Stomach (tissue), 9 donors: ENCODE measurements around the gene ENAH. TPM values are rescaled to one million over a fixed set of nuclear protein-coding genes. Genes with fewer than 3 reads are reported as not detected.

Experiments used
- DNase-seq, 2 donors: peaks; one replicate each; pipeline versions ENCODE4 v3.0.0 to v3.0.0-alpha.2; 2013 to 2019
- H3K27ac ChIP-seq, 5 donors: fragments of 200-600 bp in 4 of 5; sonication (generic) in 4 of 5; one replicate each; pipeline ENCODE4 v1.5.1; 2013 to 2019; ENCODE audit warnings: mild to moderate bottlenecking in 1 of 5, moderate library complexity in 1 of 5
- H3K27me3 ChIP-seq, 3 donors: fragments of 200-600 bp; sonication (generic); one replicate each; pipeline ENCODE4 v1.5.1; 2017 to 2019; ENCODE audit warnings: mixed run types in 1 of 3
- H3K36me3 ChIP-seq, 4 donors: fragments of 200-600 bp; sonication (generic); 1 replicate in 3 of 4; 2 replicates in 1 of 4; pipeline ENCODE4 v1.5.1; 2016 to 2019
- H3K4me1 ChIP-seq, 4 donors: fragments of 200-600 bp; sonication (generic); one replicate each; pipeline ENCODE4 v1.5.1; 2016 to 2019
- H3K4me3 ChIP-seq, 4 donors: fragments of 200-600 bp; sonication (generic) in 3 of 4; one replicate each; pipeline ENCODE4 v1.5.1; 2016 to 2019; ENCODE audit warnings: mild to moderate bottlenecking in 1 of 4
- H3K9me3 ChIP-seq, 4 donors: fragments of 200-600 bp; sonication (generic); one replicate each; pipeline ENCODE4 v1.5.1; 2016 to 2019
- EP300 ChIP-seq: sonication (generic); formaldehyde crosslinking; IDR thresholded peaks from one replicate; pipeline ENCODE4 v1.6.1; 2017; ENCODE audit warnings: antibody characterized with exemption
- POLR2A ChIP-seq, 4 donors: fragments of 450-650 bp; IDR thresholded peaks; one replicate each; pipeline ENCODE4 v1.6.1; 2016; ENCODE audit warnings: antibody characterized with exemption in 4 of 4, control low read depth in 2 of 4, mild to moderate bottlenecking in 1 of 4, moderate library complexity in 1 of 4
- POLR2AphosphoS5 ChIP-seq, 3 donors: sonication (generic); formaldehyde crosslinking; IDR thresholded peaks; one replicate each; pipeline ENCODE4 v1.6.1; 2016; ENCODE audit warnings: antibody characterized with exemption in 3 of 3
- WGBS, 5 donors: extraction: QIAGEN DNeasy Blood & Tissue Kit in 3 of 5; methylation state at CpG; one replicate each; pipeline versions ENCODE4 v1.1.5 to v1.1.7; 2013 to 2018; 5-methylcytosine and 5-hydroxymethylcytosine counted together
- intact Hi-C: fragments of 100-400 bp; cut with DNase I; formaldehyde crosslinking; loops from one replicate; pipeline ENCODE4 v1.15.1; 2023; ENCODE audit warnings: low total_unique reads
- polyA plus RNA-seq, 3 donors: library from polyadenylated mRNA; stranded (reverse); fragments of 200-250 nt; gene quantifications; one replicate each; pipeline ENCODE4 v1.2.3, GENCODE V29; 2013
- total RNA-seq, 5 donors: library from RNA; depleted of rRNA; stranded (reverse); fragments of >200 nt; gene quantifications; one replicate each; pipeline versions ENCODE4 v1.1.0 to v1.2.3, GENCODE V29; 2014 to 2016
- TF ChIP-seq, protein P1 (sequence below), 7 experiments: fragments of 450-650 bp in 4 of 7; fragments of 200-600 bp in 3 of 7; sonication (generic) in 3 of 7; IDR thresholded peaks; one replicate each; pipeline ENCODE4 v1.5.1; 2016 to 2019; ENCODE audit warnings: antibody characterized with exemption in 7 of 7, control low read depth in 2 of 7, mild to moderate bottlenecking in 1 of 7
- donor health status: healthy with polysubstance abuse.
- donor health status: Bipolar disorder and iron deficiency.
- donor health status: healthy.

ENAH gene
- total and polyA plus RNA-seq, 8 donors: 8.5 to 186 (median 110) TPM

DNA sequence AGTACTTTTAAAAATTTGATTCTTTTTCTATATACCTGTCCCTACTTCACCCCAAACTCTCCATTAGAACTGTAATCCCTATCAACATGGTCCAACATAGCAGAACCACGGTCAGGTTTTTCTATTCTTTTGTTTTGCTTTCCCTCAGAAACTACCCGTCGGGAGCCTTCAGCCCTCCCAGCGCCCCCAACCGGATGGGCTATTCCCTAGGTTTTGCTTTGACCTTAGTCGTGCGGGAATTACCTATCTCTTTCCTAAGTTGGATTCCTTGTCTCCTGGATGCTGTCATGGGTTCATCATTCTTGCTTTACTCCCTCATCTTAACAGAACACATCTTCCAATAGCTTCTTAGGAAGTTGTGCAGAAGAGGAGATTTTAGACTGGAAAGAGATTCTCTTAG, 127.5 kb downstream of the ENAH start:
- Histone ChIP-seq H3K4me3 (no peak overlapping the region), H3K27me3 (no peaks in the 10 kb centered on the region), H3K27ac (no peak overlapping the region), H3K9me3 (no peaks in the 10 kb centered on the region), H3K4me1 (peaks cover 0 to 37% (median 24%) of the 10 kb centered on the region in 4 donors), H3K36me3 (peaks cover 0 to 9% (median 4%) of the 10 kb centered on the region in 4 donors)
- intact Hi-C loops: no loop called here
- TF ChIP-seq, protein P1, sequence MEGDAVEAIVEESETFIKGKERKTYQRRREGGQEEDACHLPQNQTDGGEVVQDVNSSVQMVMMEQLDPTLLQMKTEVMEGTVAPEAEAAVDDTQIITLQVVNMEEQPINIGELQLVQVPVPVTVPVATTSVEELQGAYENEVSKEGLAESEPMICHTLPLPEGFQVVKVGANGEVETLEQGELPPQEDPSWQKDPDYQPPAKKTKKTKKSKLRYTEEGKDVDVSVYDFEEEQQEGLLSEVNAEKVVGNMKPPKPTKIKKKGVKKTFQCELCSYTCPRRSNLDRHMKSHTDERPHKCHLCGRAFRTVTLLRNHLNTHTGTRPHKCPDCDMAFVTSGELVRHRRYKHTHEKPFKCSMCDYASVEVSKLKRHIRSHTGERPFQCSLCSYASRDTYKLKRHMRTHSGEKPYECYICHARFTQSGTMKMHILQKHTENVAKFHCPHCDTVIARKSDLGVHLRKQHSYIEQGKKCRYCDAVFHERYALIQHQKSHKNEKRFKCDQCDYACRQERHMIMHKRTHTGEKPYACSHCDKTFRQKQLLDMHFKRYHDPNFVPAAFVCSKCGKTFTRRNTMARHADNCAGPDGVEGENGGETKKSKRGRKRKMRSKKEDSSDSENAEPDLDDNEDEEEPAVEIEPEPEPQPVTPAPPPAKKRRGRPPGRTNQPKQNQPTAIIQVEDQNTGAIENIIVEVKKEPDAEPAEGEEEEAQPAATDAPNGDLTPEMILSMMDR (IDR thresholded peaks at IDR 0.05): no peak
- TF ChIP-seq EP300 (no peak), POLR2AphosphoS5 (IDR thresholded peaks at IDR 0.05) (no peak), POLR2A (IDR thresholded peaks at IDR 0.05) (no peak)
- DNase-seq: no peak
- 93 to 98% (median 98%) methylated on average over 7 of the region's 7 CpGs for WGBS, 5 donors

DNA sequence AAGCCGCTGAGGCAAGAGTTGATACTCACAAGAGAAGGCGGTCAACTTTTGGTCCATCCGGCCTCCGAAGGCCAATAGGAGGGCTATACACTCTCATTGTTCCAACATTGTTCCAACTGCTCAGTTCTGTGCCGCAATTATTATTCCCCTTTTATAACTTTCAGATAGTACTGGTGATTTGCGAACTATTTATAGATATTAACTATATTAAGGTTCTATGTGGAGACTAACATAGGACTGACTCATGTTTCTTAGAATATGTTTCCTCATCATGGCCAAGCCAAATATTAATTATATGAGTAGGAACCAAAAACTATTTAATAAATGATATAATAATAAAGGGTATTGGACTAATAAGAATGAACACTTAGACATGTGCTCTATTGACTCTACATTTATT, 128.4 kb downstream of the ENAH start:
- Histone ChIP-seq H3K4me1 (peaks cover 0 to 37% (median 24%) of the 10 kb centered on the region in 4 donors), H3K27me3 (no peaks in the 10 kb centered on the region), H3K9me3 (no peaks in the 10 kb centered on the region), H3K27ac (no peak overlapping the region), H3K4me3 (no peak overlapping the region), H3K36me3 (peaks cover 0 to 5% (median under 1%) of the 10 kb centered on the region in 4 donors)
- intact Hi-C loops: no loop called here
- 85 to 91% (median 87%) methylated on average over 6 of the region's 6 CpGs for WGBS, 5 donors
- DNase-seq: no peak
- TF ChIP-seq POLR2A (IDR thresholded peaks at IDR 0.05) (no peak), EP300 (no peak), POLR2AphosphoS5 (IDR thresholded peaks at IDR 0.05) (no peak)
- TF ChIP-seq, protein P1 (IDR thresholded peaks at IDR 0.05): no peak

DNA sequence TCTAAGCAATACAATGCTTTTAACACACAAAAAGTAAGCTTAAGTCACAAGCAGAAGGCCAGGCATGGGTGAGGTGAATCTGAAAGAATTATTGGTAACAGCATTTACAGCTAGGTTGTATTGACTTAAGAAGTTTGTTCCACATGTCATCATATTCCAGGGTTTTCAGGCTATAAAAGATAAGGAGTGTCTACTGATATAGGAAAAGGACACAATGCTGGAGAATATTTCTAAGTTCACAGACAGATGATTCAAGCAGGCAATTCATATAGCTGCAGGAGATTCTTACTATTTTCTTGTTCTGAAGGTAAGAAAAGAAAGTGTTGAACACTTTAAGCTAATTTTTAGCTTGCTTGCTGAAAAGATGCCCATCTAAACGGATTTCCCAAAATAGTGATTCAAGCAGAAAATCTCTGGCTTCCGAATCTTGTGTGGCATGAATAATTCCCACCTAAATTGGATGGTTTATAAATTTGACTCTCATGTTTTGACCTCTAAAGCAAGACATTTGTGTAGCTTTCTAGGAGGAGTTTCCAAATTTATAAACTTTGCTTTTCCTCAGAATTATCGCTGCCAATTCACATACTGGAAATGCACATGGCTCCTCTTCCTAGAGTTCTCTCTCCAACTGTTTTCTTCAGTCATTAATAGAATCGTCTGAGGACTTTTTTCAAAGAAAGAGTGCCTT, 129.5 kb downstream of the ENAH start:
- Histone ChIP-seq H3K27me3 (no peaks in the 10 kb centered on the region), H3K9me3 (no peaks in the 10 kb centered on the region), H3K27ac (no peak overlapping the region), H3K4me1 (peaks cover 0 to 34% (median 24%) of the 10 kb centered on the region in 4 donors), H3K36me3 (peaks cover 0 to 11% (median 9%) of the 10 kb centered on the region in 4 donors), H3K4me3 (no peak overlapping the region)
- TF ChIP-seq, protein P1 (IDR thresholded peaks at IDR 0.05): no peak
- no peak for TF ChIP-seq POLR2A (IDR thresholded peaks at IDR 0.05)
- intact Hi-C loops: no loop called here
- WGBS, 5 donors: 56 to 68% (median 63%) methylated on average over 4 of the region's 4 CpGs
- no peak for DNase-seq

DNA sequence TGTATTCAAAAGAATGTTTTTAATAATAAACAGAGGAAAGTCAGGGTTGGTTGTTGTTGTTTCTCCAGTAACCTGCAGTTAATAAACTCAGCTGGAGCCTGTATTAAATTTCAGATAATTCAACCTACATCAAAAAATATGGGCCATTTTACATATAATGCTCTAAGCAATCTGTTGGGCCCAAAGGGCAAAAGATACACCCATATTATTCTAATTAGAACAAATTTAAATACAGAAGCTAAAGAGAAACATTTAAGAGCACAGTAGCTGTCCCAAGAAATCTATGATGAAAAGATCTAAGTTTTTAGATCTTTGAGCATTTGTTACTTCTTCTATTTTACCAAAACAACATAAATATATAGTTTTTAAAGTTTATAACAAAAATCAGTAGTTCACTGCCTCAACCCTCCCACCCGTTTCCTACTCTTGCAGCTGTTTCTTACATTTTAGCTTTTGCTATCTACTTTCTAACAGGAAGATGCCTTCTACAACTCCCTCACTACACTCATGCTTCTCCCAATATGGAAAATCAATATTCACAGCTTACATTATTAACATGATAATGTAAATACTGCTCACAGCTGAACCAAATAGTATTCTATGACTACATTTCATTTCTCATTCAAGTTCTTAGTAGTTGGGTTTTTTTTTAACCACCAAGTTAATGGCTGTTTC, 130.2 kb downstream of the ENAH start:
- no peaks in the 10 kb centered on the region for H3K27me3 ChIP-seq
- TF ChIP-seq, protein P1 (IDR thresholded peaks at IDR 0.05): no peak
- TF ChIP-seq POLR2A (IDR thresholded peaks at IDR 0.05): no peak
- no peak for TF ChIP-seq EP300
- TF ChIP-seq POLR2AphosphoS5 (IDR thresholded peaks at IDR 0.05): no peak
- DNase-seq: no peak
- H3K4me1 ChIP-seq: peaks cover 0 to 29% (median 21%) of the 10 kb centered on the region in 4 donors
- peaks cover 0 to 14% (median 11%) of the 10 kb centered on the region in 4 donors for H3K36me3 ChIP-seq
- no peak overlapping the region for H3K27ac ChIP-seq
- no peaks in the 10 kb centered on the region for H3K9me3 ChIP-seq
- H3K4me3 ChIP-seq: no peak overlapping the region
- 68 to 90% (median 76%) methylated on average over 1 of the region's 1 CpG for WGBS, 5 donors
- intact Hi-C loops: no loop called here
